IMR-90 (cell line): ENCODE results near the gene GRM5.

Source experiments
- BHLHE40 ChIP-seq: fragments of 150-350 bp; IDR thresholded peaks from 2 replicates; pipeline ENCODE4 v1.6.1; 2016; ENCODE audit warnings: mild to moderate bottlenecking, low read depth, low read length
- CEBPB ChIP-seq: IDR thresholded peaks from 2 replicates; pipeline ENCODE4 v1.6.1; 2012; ENCODE audit warnings: low read depth, low read length, improper control_type of control experiment
- CHD1 ChIP-seq: IDR thresholded peaks from 2 replicates; pipeline ENCODE4 v1.6.1; 2012; ENCODE audit warnings: low read depth, low read length, improper control_type of control experiment
- CTCF ChIP-seq: conservative IDR thresholded peaks from 2 replicates; pipeline ENCODE4 v1.5.1; 2012; ENCODE audit warnings: mild to moderate bottlenecking, low read depth, low read length, improper control_type of control experiment
- ELK1 ChIP-seq: fragments of 150-350 bp; IDR thresholded peaks from 2 replicates; pipeline ENCODE4 v1.6.1; 2016; ENCODE audit warnings: low read depth, mild to moderate bottlenecking, low read length, moderate library complexity, borderline replicate concordance
- FOS ChIP-seq: fragments of 150-350 bp; IDR thresholded peaks from 2 replicates; pipeline ENCODE4 v1.6.1; 2016; ENCODE audit warnings: low read depth, low read length
- NFE2L2 ChIP-seq: fragments of 150-350 bp; IDR thresholded peaks from 2 replicates; pipeline ENCODE4 v1.6.1; 2016; ENCODE audit warnings: low read depth, mild to moderate bottlenecking, low read length
- POLR2A ChIP-seq: IDR thresholded peaks from 2 replicates; pipeline ENCODE4 v1.6.1; 2012; ENCODE audit warnings: mild to moderate bottlenecking, low read depth, low read length
- RAD21 ChIP-seq: IDR thresholded peaks from 2 replicates; pipeline ENCODE4 v1.6.1; 2012; ENCODE audit warnings: low read length, improper control_type of control experiment
- RCOR1 ChIP-seq: IDR thresholded peaks from 2 replicates; pipeline ENCODE4 v1.6.1; 2012; ENCODE audit warnings: mild to moderate bottlenecking, low read length, improper control_type of control experiment; ENCODE audit not compliant: insufficient replicate concordance
- SMC3 ChIP-seq: fragments of 150-350 bp; IDR thresholded peaks from 2 replicates; pipeline ENCODE4 v1.6.1; 2016; ENCODE audit warnings: low read depth, mild to moderate bottlenecking, antibody characterized with exemption, low read length, moderate library complexity
- TF ChIP-seq, protein P1 (sequence below): fragments of 150-350 bp; IDR thresholded peaks from 2 replicates; pipeline ENCODE4 v1.6.1; 2017; ENCODE audit warnings: mild to moderate bottlenecking, antibody characterized with exemption, low read length, low read depth

GRCh38 chr11:88521799-88522201 lies 544.0 kb downstream of the GRM5 start:
- TF ChIP-seq POLR2A (no peak), CTCF (no peak), CEBPB (no peak), ELK1 (no peak), BHLHE40 (no peak), RCOR1 (no peak), RAD21 (no peak), CHD1 (no peak), SMC3 (no peak), FOS (no peak), NFE2L2 (no peak)
- TF ChIP-seq, protein P1, sequence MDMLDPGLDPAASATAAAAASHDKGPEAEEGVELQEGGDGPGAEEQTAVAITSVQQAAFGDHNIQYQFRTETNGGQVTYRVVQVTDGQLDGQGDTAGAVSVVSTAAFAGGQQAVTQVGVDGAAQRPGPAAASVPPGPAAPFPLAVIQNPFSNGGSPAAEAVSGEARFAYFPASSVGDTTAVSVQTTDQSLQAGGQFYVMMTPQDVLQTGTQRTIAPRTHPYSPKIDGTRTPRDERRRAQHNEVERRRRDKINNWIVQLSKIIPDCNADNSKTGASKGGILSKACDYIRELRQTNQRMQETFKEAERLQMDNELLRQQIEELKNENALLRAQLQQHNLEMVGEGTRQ: no peak
